B cell (primary cell): Measurements from ENCODE around the gene CBX4.
"Not testable (repeated sequence)": the region's sequence is repeated elsewhere in the genome, so short reads cannot be mapped to it uniquely, and the experiment has no call there.

ENCODE experiments used
- CTCF ChIP-seq: fragments of 200-600 bp; IDR thresholded peaks from one replicate; pipeline ENCODE4 v1.8.0; 2022; ENCODE audit warnings: antibody characterized with exemption, mild to moderate bottlenecking
- EZH2 ChIP-seq: IDR thresholded peaks from 2 replicates; pipeline ENCODE4 v1.6.1; 2012; ENCODE audit warnings: borderline replicate concordance, low read depth, mild to moderate bottlenecking, moderate library complexity, low read length; ENCODE audit not compliant: insufficient read depth, poor library complexity, severe bottlenecking

GRCh38 chr17:79853168-79853567, 13.9 kb upstream of the CBX4 start:
- not testable (repeated sequence) for TF ChIP-seq EZH2, CTCF
